DND-41 (cell line): ENCODE results near the gene MBOAT1.

Source experiments
- CTCF ChIP-seq: IDR thresholded peaks from 2 replicates; pipeline ENCODE4 v1.5.1; 2012; ENCODE audit warnings: borderline replicate concordance, low read length, moderate library complexity, mild to moderate bottlenecking; ENCODE audit not compliant: poor library complexity, severe bottlenecking; ENCODE audit errors: extremely low read depth
- EZH2 ChIP-seq: IDR thresholded peaks from 3 replicates; pipeline ENCODE4 v1.6.1; 2012; ENCODE audit warnings: borderline replicate concordance, low read depth, mild to moderate bottlenecking, moderate library complexity, low read length, inconsistent platforms; ENCODE audit not compliant: severe bottlenecking

GRCh38 chr6:20237677-20238460, 25.6 kb upstream of the MBOAT1 start:
- TF ChIP-seq CTCF (no peak), EZH2 (no peak)
